WI38 (cell line): ENCODE measurements around the gene NCOA6.

Source experiments
- H3K4me3 ChIP-seq: 2 replicates; pipeline ENCODE4 v1.5.1; 2011; ENCODE audit warnings: low read depth, mild to moderate bottlenecking, control low read depth, low read length
- TF ChIP-seq, protein P1 (sequence below): IDR thresholded peaks from 2 replicates; pipeline ENCODE4 v1.5.1; 2012; ENCODE audit warnings: low read depth, mild to moderate bottlenecking, control low read depth, low read length

The NCOA6 gene

DNA sequence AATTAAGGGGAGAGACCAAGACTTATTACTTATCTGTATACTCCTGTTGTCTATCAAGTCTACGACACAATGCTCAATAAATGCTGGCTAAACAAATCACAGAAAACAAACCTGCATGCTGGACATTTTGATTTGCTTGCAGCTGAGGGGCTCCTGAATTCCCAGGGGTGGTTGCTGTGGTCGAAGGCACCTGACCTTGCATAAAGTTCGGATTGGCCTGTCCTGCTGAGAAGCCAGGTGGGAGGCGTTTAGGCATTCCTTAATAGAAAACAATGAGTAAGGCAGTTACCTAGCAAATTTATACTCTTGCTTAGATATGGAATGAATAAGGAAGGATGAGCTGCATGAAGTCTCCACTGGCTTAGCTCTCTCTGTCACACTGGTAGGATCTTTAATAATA is 70.8 kb downstream of the NCOA6 start:
- TF ChIP-seq, protein P1, sequence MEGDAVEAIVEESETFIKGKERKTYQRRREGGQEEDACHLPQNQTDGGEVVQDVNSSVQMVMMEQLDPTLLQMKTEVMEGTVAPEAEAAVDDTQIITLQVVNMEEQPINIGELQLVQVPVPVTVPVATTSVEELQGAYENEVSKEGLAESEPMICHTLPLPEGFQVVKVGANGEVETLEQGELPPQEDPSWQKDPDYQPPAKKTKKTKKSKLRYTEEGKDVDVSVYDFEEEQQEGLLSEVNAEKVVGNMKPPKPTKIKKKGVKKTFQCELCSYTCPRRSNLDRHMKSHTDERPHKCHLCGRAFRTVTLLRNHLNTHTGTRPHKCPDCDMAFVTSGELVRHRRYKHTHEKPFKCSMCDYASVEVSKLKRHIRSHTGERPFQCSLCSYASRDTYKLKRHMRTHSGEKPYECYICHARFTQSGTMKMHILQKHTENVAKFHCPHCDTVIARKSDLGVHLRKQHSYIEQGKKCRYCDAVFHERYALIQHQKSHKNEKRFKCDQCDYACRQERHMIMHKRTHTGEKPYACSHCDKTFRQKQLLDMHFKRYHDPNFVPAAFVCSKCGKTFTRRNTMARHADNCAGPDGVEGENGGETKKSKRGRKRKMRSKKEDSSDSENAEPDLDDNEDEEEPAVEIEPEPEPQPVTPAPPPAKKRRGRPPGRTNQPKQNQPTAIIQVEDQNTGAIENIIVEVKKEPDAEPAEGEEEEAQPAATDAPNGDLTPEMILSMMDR, result no peak
- H3K4me3 ChIP-seq, result no peak overlapping the region

DNA sequence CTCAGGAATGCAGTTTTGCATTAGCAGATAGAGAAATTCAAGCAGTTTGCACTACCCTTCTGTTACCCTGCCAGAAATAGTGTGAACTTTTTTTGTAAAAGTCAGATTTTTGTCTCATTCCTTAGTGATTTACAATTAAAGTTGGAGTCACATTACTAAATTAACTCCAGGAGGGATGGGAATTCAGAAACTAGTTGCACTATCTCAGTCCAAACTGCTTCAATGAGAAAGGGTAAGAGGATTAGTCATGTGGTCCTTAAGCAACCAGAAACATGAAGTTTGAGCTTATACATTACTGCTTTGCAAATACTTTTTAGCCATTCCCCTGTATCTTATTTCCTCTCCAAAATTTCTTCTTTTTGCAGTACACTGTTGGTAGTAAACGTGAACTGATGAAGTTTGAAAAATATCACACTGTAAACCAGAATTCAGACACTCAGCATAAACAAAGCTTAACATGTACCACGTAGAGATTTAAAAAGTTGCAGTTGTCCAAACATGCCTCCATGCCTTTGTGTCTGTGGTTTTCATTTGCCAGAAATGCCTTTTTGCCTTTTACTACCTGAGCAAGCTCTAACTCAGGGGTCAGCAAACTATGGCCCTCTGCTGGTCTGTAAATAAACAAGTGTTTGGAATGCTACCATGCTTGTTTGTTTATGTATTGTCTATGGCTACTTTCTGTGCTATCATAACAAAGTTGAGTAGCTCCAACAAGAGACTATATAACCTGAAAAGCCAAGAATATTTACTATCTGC is 71.6 kb downstream of the NCOA6 start:
- H3K4me3 ChIP-seq, result no peak overlapping the region
- TF ChIP-seq, protein P1, result no peak

DNA sequence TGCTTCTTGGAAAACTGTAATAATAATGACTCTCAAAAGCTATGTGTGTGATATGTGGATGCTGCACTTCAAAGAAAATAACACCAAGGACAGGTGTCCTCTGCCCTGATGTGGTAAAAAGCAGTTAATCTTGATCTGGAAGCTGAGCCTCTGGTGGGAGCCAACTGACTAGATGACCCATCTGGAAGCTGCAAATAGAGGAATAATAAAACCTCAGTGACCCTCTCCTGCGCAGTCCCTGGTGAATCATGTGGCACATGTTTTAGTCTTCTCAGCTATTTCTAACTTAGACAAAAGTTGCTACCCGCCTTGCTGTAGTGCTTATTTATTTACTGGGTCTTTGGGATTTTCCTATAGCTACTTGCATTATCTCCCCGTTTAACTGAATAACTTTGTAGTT is 74.0 kb downstream of the NCOA6 start:
- no peak overlapping the region for H3K4me3 ChIP-seq
- TF ChIP-seq, protein P1, result no peak

DNA sequence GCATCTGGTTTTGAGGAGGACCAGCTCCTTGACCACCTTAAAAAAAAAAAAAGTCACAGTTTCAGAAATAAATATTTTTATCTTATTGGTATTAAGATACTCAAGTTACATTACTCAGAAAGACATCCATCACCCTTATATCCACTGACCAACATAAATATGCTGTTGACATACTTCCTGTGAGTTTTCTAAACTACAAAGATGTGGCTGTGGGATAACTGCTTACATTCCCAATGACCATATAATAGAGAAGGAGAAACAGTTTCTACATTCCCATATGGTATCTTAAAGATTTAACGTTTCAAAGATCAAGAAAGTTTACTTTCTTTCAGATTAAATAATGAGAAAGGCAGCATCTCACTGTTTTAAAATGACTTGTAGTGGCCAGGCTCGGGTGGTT is 75.0 kb downstream of the NCOA6 start:
- H3K4me3 ChIP-seq, result no peak overlapping the region

DNA sequence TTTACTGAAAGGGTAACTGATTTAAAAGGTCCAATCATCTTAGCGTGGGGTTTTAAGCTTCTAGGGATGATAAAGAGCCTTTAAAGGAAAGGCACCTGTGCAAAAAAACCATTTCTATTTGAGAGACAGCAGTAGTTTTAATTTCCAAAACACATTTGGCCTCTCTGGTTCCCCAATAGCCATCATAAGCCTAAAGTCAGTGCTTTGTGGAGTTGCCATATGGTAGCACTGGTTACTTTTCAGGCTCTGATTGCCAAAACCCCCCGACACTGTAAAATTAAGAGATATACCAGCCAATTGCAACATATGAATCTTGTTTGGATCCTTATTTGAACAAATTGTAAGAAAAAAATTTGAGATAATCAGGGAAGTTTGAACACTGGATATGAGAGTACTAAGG is 76.7 kb downstream of the NCOA6 start:
- no peak overlapping the region for H3K4me3 ChIP-seq
- TF ChIP-seq, protein P1, result no peak

More for the DNA sequence above, 75.0 kb downstream of the NCOA6 start:
- TF ChIP-seq, protein P1, result no peak

DNA sequence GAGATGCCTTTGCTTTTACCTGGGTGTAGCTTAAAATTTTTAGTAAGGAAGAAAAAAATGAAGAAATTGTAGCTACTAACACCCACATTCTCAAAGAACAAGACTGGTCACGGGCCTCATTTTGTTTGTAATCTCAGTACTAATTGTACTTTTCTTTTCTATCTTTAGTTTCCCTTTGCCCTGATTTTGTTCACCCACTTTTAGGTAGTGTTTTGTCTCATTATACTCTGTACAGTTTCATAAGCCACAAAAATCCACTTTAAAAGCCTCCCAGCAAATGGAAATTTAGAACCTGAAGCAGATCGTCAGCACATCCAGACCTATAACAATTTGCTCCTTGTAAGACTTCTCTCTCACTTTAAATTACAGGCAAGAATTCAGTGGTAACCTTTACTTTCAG is 78.0 kb downstream of the NCOA6 start:
- no peak overlapping the region for H3K4me3 ChIP-seq
- TF ChIP-seq, protein P1, result no peak

DNA sequence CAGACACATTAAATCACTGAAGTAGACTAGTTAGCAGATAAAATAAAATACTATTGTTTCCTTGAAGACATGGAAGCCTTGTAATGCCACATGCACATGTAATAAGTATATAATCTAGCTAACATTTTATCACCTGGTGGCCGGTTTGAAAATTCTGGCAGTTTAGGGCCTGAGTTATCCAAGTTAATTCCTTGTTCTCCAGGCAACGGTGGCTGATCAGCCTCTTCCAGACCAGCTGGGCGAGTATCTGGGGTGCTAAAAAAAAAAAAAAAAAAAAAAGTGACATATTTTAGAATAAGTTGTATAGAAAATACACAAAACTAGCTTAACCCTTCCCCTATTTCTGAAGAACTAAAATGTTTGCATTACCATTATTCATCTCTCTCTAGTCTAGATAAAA is 78.8 kb downstream of the NCOA6 start:
- H3K4me3 ChIP-seq, result no peak overlapping the region
- TF ChIP-seq, protein P1, result no peak
